GM12878 (cell line): ENCODE measurements around the gene RASGRF1.

Experiments
- BCL11A ChIP-seq: IDR thresholded peaks from 2 replicates; pipeline ENCODE4 v1.6.1; 2011; ENCODE audit warnings: low read depth, low read length
- RAD51 ChIP-seq: fragments of 450-650 bp; IDR thresholded peaks from 2 replicates; pipeline ENCODE4 v1.6.1; 2016; ENCODE audit warnings: moderate library complexity, mild to moderate bottlenecking, inconsistent platforms
- SMAD5 ChIP-seq: IDR thresholded peaks from 2 replicates; pipeline ENCODE4 v1.6.1; 2016; ENCODE audit warnings: antibody characterized with exemption, low read depth
- SPI1 ChIP-seq: IDR thresholded peaks from 2 replicates; pipeline ENCODE4 v1.6.1; 2011; ENCODE audit warnings: low read depth, mild to moderate bottlenecking, low read length, moderate library complexity, borderline replicate concordance; ENCODE audit not compliant: insufficient read depth
- ZNF622 ChIP-seq: fragments of 450-650 bp; IDR thresholded peaks from 2 replicates; pipeline ENCODE4 v1.6.1; 2017; ENCODE audit warnings: mild to moderate bottlenecking, inconsistent platforms
- TF ChIP-seq, protein P1 (sequence below), 3 experiments: IDR thresholded peaks in 2 of 3; conservative IDR thresholded peaks in 1 of 3; 2 replicates each; pipeline ENCODE4 v1.5.1; 2011; ENCODE audit warnings: low read depth in 3 of 3, low read length in 3 of 3, mild to moderate bottlenecking in 3 of 3, control low read depth in 2 of 3, moderate library complexity in 2 of 3, inconsistent platforms in 1 of 3, mixed read lengths in 1 of 3; ENCODE audit not compliant: control insufficient read depth in 2 of 3, insufficient read depth in 1 of 3; ENCODE audit errors: extremely low read depth in 1 of 3

DNA sequence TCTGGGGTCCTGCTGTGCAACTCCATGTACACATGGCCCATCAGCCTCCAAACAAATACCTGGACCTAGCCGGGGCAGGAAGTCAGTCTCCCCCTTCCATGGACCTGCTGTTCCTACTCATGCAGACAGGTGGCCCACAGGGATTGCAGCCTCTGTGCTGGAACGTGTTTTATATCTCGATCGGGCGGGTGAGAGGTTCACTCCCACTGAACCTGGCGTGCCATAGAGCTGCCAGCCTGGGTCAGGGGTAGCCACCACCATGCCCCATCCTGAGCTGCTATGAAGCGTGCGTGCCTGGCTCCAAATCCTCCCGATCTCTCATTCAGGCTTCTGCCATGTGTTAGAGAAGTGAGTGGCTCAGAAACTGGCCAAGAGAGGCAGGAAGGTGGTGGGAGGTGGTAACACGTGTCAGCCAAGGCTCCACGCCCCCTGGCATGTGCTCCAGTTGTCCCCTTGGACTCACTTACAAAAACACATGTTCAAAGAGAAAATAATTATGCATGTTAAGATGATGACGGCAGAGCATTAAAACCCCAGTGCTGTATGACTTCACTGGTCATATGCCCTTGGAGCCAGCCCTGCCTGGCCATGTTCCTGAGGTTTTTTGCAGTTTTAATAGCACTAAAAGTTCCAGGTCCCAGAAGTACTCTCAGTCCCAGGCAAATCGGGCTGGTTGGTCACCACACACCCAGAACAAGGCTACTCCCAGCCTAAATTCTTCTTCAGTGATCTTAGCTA is 176.4 kb downstream of the RASGRF1 start:
- no peak for TF ChIP-seq RAD51
- TF ChIP-seq ZNF622: no peak
- TF ChIP-seq SPI1: no peak
- TF ChIP-seq SMAD5: no peak
- TF ChIP-seq, protein P1, sequence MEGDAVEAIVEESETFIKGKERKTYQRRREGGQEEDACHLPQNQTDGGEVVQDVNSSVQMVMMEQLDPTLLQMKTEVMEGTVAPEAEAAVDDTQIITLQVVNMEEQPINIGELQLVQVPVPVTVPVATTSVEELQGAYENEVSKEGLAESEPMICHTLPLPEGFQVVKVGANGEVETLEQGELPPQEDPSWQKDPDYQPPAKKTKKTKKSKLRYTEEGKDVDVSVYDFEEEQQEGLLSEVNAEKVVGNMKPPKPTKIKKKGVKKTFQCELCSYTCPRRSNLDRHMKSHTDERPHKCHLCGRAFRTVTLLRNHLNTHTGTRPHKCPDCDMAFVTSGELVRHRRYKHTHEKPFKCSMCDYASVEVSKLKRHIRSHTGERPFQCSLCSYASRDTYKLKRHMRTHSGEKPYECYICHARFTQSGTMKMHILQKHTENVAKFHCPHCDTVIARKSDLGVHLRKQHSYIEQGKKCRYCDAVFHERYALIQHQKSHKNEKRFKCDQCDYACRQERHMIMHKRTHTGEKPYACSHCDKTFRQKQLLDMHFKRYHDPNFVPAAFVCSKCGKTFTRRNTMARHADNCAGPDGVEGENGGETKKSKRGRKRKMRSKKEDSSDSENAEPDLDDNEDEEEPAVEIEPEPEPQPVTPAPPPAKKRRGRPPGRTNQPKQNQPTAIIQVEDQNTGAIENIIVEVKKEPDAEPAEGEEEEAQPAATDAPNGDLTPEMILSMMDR (IDR thresholded peaks at IDR 0.05 in 2 of 3, conservative IDR thresholded peaks at IDR 0.05 in 1 of 3; ENCODE audit: control insufficient read depth in 2 of 3, extremely low read depth in 1 of 3, insufficient read depth in 1 of 3, low read depth in 3 of 3, low read length in 3 of 3): peak; percentile 20 to 42 (median 22); a peak in 3 of 6 replicates
- TF ChIP-seq BCL11A: no peak
